Activated effector memory CD4-positive, alpha-beta T cell treated with Interleukin-2 at 50 U/mL for 16 hours (primary cell): ENCODE data around the gene GUCY1B1.
"Not testable (repeated sequence)": the region's sequence is repeated elsewhere in the genome, so short reads cannot be mapped to it uniquely, and the experiment has no call there.

ENCODE experiments used
- DNase-seq: peaks from one replicate; pipeline ENCODE4 v3.0.0-alpha.2; 2020

The GUCY1B1 gene

GRCh38 chr4:155762334-155762733 lies 3.5 kb downstream of the GUCY1B1 start:
- DNase-seq, result no peak

DNA sequence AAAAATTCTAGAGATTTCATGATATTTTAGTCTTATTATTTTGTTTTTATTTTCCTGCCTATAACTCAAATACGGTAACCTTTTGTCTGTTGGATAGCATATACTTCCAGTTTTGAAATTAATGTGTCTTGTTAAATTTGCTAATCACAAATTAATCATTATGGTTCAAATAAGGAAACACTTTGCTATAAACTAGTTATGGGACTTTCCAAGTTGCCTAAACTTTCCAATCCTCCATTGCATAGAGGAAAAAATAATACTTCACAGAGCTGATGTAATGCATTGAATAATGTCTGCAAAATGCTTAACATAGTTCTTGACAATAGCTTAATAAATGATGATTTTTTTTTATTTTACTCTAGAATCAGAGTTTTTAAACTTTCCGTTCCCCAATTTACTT lies 4.7 kb downstream of the GUCY1B1 start:
- DNase-seq, result no peak

- no peak for DNase-seq
Measured at GRCh38 chr4:155765149-155765548, 6.3 kb downstream of the GUCY1B1 start.

- DNase-seq, result no peak
Measured at GRCh38 chr4:155766622-155767021, 7.8 kb downstream of the GUCY1B1 start.

GRCh38 chr4:155768370-155768769 lies 9.5 kb downstream of the GUCY1B1 start:
- no peak for DNase-seq

- DNase-seq, result no peak
Measured at GRCh38 chr4:155769090-155769489, 10.3 kb downstream of the GUCY1B1 start.

DNA sequence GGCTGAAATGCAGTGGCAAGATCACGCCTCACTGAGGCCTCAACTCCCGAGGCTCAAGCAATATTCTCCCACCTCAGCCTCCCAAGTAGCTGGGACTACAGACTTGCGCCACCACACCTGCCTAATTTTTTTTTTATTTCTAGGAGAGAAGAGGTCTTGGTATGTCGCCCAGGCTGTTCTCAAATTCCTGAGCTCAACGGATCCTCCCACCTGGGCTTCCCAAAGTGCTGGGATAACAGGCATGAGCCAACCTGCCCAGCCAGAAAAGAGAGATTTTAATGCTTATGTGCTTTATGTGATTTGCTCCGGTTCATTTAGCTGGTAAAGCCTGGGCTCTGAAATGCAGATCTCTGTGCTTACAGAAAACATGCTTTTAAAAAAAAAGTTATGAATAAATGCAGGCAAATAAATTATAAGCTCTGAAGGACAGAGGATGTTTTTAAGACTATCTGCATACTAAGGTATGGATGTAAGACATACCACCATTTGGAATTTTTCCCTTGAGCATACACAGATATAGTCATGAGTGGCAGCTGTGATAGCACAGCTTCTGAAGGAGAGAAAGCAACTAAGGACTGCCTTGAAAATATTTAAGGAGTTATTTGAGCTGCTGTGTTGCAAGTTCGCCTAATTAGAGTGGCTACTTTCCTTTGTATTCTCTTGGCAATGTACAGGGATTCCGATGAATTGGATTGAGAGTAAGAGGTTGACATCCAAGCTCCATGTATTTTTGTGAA lies 13.8 kb downstream of the GUCY1B1 start:
- DNase-seq, result no peak

DNA sequence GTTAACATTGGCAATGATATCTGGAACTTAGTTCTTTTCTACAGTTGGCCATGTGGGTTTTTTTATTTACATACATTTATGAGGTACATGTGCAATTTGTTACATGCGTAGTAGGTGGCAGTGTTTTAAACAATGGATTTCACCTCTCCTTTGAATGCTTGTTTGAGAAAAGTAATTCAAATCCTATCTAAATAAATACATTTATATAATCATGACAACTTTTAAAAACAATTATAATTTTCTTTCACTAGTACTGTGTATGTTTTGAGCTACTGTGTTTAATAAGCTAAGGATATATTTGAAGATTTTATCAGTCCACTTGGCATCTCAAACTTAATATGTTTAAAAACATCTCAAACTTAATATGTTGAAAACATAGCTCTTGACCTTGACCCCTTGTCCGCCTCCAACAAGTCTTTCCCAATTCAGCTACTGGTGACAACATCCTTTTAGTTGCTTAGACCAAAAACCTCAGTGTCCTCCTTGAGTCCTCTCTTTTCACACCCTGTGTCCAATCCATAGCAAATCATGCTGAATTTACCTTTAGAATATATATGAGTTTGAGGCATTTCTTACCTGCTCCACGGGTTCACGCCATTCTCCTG lies 14.5 kb downstream of the GUCY1B1 start:
- DNase-seq, result no peak

DNA sequence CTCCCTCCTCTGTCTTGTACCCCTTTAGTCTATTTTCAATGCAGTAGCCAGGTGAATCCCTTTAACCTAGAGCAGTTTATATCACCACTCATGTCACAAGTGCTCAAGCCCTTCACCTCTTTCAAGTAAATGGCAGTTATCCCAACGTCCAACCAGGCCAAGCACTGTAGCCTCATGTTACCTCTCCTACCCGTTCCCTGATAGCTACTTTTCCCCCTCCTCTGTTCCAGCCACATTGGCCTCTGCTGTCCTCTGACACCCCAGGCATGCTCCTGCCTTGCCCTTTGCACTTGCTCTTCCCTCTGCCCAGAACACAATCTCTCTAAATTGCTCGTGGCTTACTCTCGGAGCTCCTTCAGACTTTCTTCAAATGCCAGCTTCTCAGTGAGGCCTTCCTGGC lies 15.2 kb downstream of the GUCY1B1 start:
- no peak for DNase-seq

- no peak for DNase-seq
Measured at GRCh38 chr4:155777971-155778735, 19.3 kb downstream of the GUCY1B1 start.

- DNase-seq, result no peak
Measured at GRCh38 chr4:155780775-155781174, 22.0 kb downstream of the GUCY1B1 start.

DNA sequence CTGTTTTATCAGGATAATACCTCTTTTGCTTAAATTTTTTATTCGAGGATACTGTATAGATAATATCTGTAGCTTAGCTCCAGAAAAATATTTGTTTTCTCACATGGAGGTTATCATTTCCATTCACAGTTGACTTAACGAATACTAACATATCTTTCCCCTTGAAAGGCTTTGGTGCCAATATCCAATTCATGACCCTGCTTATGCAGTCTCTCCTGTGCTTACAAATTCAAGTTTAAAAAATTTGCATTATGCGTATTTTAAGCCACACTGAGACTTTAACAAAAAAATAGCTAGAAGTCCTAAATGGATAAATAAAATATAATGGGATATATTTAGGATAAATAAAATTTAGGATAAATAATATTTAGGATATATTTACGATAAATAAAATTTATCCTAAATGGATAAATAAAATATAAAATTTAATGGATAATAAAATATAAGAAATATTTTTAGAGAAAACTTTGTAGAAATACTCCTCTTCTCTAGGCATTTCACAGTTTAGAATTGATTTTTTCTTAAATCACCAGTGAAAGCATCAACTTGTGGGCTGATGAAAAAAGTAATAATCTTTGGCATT lies 22.5 kb downstream of the GUCY1B1 start:
- DNase-seq, result no peak

DNA sequence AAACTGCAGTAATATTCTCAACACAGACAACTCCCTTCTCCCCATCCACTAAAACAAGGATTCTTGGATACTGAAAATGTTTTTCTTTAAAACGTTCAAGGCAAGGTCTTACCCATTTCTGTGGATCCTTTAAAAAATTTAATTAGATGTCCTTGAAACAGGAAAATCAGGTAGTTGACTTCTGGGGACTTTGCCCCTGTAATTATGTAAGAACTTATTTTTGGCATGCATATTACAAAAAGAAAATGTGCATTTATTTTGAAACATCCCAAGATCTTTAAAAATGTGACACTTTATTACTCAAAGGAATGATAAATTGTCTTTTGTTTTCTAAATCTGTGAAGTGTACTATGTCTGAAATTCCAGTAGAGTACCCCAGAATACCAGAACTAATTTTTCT lies 25.8 kb downstream of the GUCY1B1 start:
- DNase-seq, result no peak

DNA sequence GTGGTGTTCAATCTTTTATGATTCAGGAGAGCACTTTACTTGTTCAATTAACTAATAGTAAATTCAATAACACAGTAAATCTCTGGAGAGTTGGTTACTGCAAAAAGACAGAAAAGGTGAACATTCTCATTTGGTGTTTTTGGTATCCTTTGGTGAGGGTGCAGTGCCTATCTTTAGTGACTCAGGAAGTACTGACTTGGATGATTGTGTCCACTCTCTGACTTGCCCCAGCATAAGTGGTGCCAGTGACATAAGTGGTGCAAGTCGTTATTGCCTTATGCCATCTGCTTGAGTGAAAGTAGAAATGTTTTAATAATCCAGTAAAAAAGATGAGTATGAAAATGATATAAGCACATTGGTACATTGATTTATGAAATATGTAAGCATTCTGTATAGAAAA lies 27.0 kb downstream of the GUCY1B1 start:
- no peak for DNase-seq

DNA sequence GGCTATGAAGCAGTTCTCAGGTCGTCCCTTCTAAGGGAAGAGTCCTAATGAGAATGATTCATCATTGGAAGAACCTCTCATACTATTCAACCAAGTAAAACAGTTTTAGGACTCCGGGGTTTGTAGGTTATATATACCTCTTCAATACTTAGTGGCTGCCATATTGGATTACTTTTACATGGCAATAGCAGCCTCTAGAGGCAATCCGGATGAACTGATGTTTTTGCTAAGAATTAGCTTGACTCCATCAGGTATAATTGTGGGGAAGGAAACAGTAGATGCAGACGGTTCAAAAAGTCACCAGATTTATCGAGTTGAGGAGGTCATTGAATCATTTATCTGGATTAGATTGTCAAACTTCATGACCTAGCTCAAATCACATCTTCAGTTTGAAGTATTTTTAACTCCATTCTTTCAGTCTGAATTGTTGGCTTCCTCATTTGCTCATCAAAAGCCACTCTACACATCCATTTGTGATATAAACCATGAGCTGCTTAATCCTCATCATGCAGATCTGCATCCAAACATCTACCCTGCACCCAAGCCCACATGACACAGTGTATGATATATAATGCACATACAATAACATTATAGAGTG lies 28.4 kb downstream of the GUCY1B1 start:
- no peak for DNase-seq

GRCh38 chr4:155789391-155789790 lies 30.6 kb downstream of the GUCY1B1 start:
- DNase-seq, result no peak

GRCh38 chr4:155789982-155790381 lies 31.2 kb downstream of the GUCY1B1 start:
- DNase-seq, result no peak

DNA sequence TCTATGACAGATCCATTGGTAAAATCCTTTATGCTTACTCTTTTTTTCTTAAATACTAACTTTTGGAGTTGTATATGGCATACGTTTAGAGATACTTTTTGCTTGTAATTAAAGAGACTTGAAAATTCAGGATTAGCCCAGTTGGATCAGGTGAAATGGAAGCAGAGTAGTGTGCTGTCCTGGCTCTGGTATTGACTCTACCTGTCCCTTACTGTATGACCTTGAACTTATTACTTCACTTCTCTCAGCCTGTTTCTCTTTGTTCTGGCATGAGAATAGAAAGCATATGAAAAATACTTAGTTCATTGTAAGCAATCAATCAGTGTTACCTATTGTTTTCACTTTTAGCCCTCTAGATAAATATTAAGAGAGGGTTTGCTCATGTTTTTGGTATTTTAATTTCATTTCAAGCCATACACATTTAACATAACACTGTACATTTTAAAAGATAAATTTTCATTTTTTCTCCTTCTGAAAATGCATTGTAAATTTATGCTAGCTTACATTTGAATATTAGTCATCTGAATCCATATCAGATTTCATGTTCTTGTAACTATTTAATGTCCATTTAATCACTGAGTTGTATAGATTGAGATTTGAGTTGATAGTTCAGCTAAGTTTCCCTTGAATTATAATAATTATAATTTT lies 35.9 kb downstream of the GUCY1B1 start:
- no peak for DNase-seq

GRCh38 chr4:155795991-155796390 lies 37.2 kb downstream of the GUCY1B1 start:
- DNase-seq, result no peak

GRCh38 chr4:155797581-155797980 lies 38.8 kb downstream of the GUCY1B1 start:
- not testable (repeated sequence) for DNase-seq

DNA sequence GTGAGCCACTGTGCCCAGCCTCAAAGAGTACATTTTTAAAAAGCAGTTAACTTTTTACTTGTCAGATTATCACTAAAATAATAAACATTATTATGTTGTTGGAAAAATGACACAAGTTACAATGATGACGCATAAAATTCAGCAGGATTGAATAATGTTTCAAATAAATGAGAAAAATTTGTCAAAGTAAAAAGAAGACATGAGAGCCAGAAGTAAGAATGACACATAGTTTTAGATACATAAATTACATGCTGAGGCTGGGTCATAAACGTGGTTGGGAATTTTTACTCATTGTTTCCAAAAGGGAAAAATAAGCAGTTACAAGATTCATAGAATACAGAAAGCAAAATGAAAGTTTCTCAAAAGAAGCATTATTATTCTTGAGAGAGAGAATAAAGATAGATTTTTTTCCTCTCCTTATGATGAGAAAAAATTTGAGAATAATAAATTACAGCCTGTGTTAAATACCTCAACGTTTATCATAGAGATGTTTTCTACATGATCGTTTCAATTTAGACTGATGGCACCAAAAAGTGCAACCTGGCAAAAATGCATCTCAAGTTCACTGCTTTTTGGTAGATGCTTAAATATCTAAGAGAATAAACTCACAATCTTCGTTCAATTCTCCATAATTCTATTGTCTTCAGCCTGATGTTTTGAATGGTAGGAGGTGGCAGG lies 40.4 kb downstream of the GUCY1B1 start:
- no peak for DNase-seq

DNA sequence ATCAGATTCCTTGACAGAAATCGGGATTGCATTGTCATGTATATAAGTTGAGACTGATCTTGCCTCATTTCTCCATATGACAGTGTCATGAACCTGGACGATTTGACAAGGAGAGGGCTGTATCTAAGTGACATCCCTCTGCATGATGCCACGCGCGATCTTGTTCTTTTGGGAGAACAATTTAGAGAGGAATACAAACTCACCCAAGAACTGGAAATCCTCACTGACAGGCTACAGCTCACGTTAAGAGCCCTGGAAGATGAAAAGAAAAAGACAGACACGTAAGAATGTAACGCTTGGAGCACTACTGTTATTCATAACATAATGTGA lies 40.9 kb downstream of the GUCY1B1 start:
- DNase-seq, result no peak
